SK-N-SH treated with all-trans-retinoic acid at 6 μM for 48 hours (cell line): ENCODE measurements around the gene CDT1.

ENCODE experiments used
- ATAC-seq: fragments of 200-7000 bp; cut with Tn5 transposase; 3 replicates; pipeline ENCODE4 v1.9.1; 2020; ENCODE audit warnings: mild to moderate bottlenecking, moderate library complexity
- ARNTL ChIP-seq: fragments of 450-650 bp; formaldehyde crosslinking; IDR thresholded peaks from 2 replicates; pipeline ENCODE4 v1.5.0; 2020; ENCODE audit warnings: low read depth, mild to moderate bottlenecking, moderate library complexity, borderline replicate concordance
- BACH2 ChIP-seq: fragments of 250-450 bp; sonication (Bioruptor Pico); IDR thresholded peaks from 2 replicates; pipeline ENCODE4 v1.9.0; 2021; ENCODE audit warnings: mild to moderate bottlenecking, borderline replicate concordance
- CSDC2 ChIP-seq: fragments of 250-450 bp; sonication (Bioruptor Pico); IDR thresholded peaks from 2 replicates; pipeline ENCODE4 v1.5.0; 2020; ENCODE audit warnings: mild to moderate bottlenecking, moderate library complexity
- CSRNP3 ChIP-seq: fragments of 250-450 bp; sonication (Bioruptor Pico); IDR thresholded peaks from 2 replicates; pipeline ENCODE4 v1.5.1; 2021; ENCODE audit warnings: mild to moderate bottlenecking, moderate library complexity
- ESRRG ChIP-seq: fragments of 250-450 bp; sonication (Bioruptor Pico); IDR thresholded peaks from 2 replicates; pipeline ENCODE4 v1.6.1; 2021; ENCODE audit warnings: mild to moderate bottlenecking
- GLIS3 ChIP-seq: fragments of 250-450 bp; sonication (Bioruptor Pico); IDR thresholded peaks from 2 replicates; pipeline ENCODE4 v1.5.0; 2020; ENCODE audit warnings: mild to moderate bottlenecking, moderate library complexity
- ISL1 ChIP-seq: fragments of 250-450 bp; sonication (Bioruptor Pico); IDR thresholded peaks from 2 replicates; pipeline ENCODE4 v2.1.2; 2022; ENCODE audit warnings: mild to moderate bottlenecking, moderate library complexity
- OSR1 ChIP-seq: fragments of 250-450 bp; sonication (Bioruptor Pico); IDR thresholded peaks from 2 replicates; pipeline ENCODE4 v1.8.0; 2022; ENCODE audit warnings: moderate library complexity, mild to moderate bottlenecking, inconsistent platforms
- PATZ1 ChIP-seq: fragments of 250-450 bp; sonication (Bioruptor Pico); IDR thresholded peaks from 2 replicates; pipeline ENCODE4 v1.8.0; 2020; ENCODE audit warnings: mild to moderate bottlenecking, moderate library complexity, borderline replicate concordance
- PPARA ChIP-seq: fragments of 250-450 bp; sonication (Bioruptor Pico); IDR thresholded peaks from 2 replicates; pipeline ENCODE4 v1.5.0; 2020; ENCODE audit warnings: mild to moderate bottlenecking, borderline replicate concordance
- SNAI2 ChIP-seq: fragments of 250-450 bp; sonication (Bioruptor Pico); IDR thresholded peaks from 2 replicates; pipeline ENCODE4 v1.5.0; 2020; ENCODE audit warnings: mild to moderate bottlenecking, moderate library complexity
- TCF4 ChIP-seq: fragments of 250-450 bp; sonication (Bioruptor Pico); IDR thresholded peaks from 2 replicates; pipeline ENCODE4 v1.8.0; 2021; ENCODE audit warnings: mild to moderate bottlenecking, moderate library complexity, borderline replicate concordance
- TOX ChIP-seq: fragments of 250-450 bp; sonication (Bioruptor Pico); IDR thresholded peaks from 2 replicates; pipeline ENCODE4 v1.8.0; 2021; ENCODE audit warnings: mild to moderate bottlenecking, moderate library complexity, borderline replicate concordance
- TSHZ2 ChIP-seq: fragments of 250-450 bp; sonication (Bioruptor Pico); IDR thresholded peaks from 2 replicates; pipeline ENCODE4 v1.5.0; 2020; ENCODE audit warnings: mild to moderate bottlenecking, moderate library complexity
- ZC3H10 ChIP-seq: fragments of 250-450 bp; sonication (Bioruptor Pico); IDR thresholded peaks from 2 replicates; pipeline ENCODE4 v1.5.1; 2021; ENCODE audit warnings: mild to moderate bottlenecking, moderate library complexity
- ZFP3 ChIP-seq: fragments of 250-450 bp; sonication (Bioruptor Pico); IDR thresholded peaks from 2 replicates; pipeline ENCODE4 v1.5.0; 2020; ENCODE audit warnings: mild to moderate bottlenecking, moderate library complexity
- ZNF565 ChIP-seq: fragments of 450-650 bp; formaldehyde crosslinking; conservative IDR thresholded peaks from 2 replicates; pipeline ENCODE4 v1.5.0; 2020; ENCODE audit warnings: low read depth, mild to moderate bottlenecking, moderate library complexity
- ZNF70 ChIP-seq: fragments of 450-650 bp; formaldehyde crosslinking; IDR thresholded peaks from 2 replicates; pipeline ENCODE4 v1.5.0; 2020; ENCODE audit warnings: mild to moderate bottlenecking, moderate library complexity
- ZNF8 ChIP-seq: fragments of 450-650 bp; formaldehyde crosslinking; IDR thresholded peaks from 2 replicates; pipeline ENCODE4 v1.5.0; 2020; ENCODE audit warnings: mild to moderate bottlenecking, moderate library complexity
- TF ChIP-seq, protein P1 (sequence below): fragments of 250-450 bp; sonication (Bioruptor Pico); IDR thresholded peaks from 2 replicates; pipeline ENCODE4 v1.8.0; 2021; ENCODE audit warnings: low read depth, mild to moderate bottlenecking, moderate library complexity, borderline replicate concordance

The CDT1 gene

GRCh38 chr16:88759976-88760350 is 43.6 kb upstream of the CDT1 start:
- no peak for ATAC-seq
- TF ChIP-seq PATZ1 (CRISPR knock-in tag) (no peak), ZNF70 (CRISPR knock-in tag) (no peak), SNAI2 (CRISPR knock-in tag) (no peak), BACH2 (no peak), TCF4 (CRISPR knock-in tag) (no peak), OSR1 (CRISPR knock-in tag) (no peak), PPARA (CRISPR knock-in tag) (no peak), CSRNP3 (no peak), ZNF565 (CRISPR knock-in tag) (no peak), GLIS3 (CRISPR knock-in tag) (no peak)
- TF ChIP-seq, all 23 proteins: peak for 0

DNA sequence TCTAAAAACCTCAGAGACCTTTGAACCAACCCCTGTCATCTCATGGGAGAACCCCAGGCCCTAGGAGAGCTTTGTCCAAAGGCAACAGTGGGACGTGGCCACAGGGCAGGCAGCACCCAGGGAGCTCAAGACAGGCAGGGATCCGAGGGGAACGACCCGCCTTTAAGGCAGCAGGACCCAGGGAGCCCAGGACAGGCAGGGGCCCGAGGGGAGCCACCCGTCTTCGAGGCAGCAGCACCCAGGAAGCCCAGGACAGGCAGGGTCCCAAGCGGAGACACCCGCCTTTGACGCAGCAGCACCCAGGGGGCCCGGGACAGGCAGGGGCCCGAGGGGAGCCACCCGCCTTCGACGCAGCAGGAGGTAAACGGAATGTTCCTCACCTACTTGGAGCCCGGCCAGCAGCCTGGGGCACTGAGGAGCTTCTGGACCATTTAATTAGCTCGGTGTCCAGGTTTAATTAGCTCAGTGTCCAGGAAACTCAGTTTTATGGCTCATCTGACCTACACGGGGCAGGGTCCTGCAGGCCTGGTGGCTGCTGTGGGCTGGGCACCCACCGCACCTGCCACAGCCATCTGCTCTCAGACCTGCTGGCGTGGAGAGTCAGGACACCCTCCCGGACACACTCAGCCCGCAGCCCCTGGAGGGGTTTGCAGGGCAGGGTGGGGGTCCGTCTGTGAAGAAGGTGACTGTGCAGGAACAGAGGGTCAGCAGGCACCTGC is 43.0 kb upstream of the CDT1 start:
- ATAC-seq, result no peak

More for the DNA sequence above, 43.0 kb upstream of the CDT1 start:
- no peak for TF ChIP-seq PPARA (CRISPR knock-in tag)
- no peak for TF ChIP-seq ZC3H10
- TF ChIP-seq ZFP3 (CRISPR knock-in tag), result no peak
- TF ChIP-seq ZNF8 (CRISPR knock-in tag), result no peak
- no peak for TF ChIP-seq ZNF565 (CRISPR knock-in tag)
- no peak for TF ChIP-seq CSRNP3
- TF ChIP-seq, protein P1, sequence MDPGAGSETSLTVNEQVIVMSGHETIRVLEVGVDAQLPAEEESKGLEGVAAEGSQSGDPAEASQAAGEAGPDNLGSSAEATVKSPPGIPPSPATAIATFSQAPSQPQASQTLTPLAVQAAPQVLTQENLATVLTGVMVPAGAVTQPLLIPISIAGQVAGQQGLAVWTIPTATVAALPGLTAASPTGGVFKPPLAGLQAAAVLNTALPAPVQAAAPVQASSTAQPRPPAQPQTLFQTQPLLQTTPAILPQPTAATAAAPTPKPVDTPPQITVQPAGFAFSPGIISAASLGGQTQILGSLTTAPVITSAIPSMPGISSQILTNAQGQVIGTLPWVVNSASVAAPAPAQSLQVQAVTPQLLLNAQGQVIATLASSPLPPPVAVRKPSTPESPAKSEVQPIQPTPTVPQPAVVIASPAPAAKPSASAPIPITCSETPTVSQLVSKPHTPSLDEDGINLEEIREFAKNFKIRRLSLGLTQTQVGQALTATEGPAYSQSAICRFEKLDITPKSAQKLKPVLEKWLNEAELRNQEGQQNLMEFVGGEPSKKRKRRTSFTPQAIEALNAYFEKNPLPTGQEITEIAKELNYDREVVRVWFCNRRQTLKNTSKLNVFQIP (CRISPR knock-in tag), result no peak
- TF ChIP-seq CSDC2 (CRISPR knock-in tag), result no peak
- TF ChIP-seq TOX, result no peak
- no peak for TF ChIP-seq TSHZ2 (CRISPR knock-in tag)
- TF ChIP-seq PATZ1 (CRISPR knock-in tag), result no peak
- no peak for TF ChIP-seq ESRRG (CRISPR knock-in tag)
- TF ChIP-seq SNAI2 (CRISPR knock-in tag), result no peak
- TF ChIP-seq ISL1, result no peak
- no peak for TF ChIP-seq ARNTL (CRISPR knock-in tag)
